ENCODE results near the gene MGLL.
A peak's percentile ranks its signal among the peaks of the same experiment; 100 is the strongest.

Gene MGLL

DNA sequence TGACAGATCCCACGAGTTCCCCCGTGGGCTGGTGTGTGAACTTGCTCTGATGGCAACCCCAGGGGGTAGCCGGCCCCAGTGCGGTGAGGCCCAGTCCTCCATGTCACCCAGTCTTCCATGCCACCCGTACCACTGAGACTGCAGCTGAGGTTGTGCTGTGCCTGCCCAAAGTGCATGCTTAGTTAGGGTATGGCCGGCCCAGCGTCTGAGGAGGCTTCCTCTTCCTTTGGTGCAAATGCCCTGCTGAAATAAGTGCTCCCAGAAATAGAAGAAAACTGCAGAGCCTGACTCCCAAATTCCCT lies 31.5 kb downstream of the MGLL start:
- TF ChIP-seq, protein P1, sequence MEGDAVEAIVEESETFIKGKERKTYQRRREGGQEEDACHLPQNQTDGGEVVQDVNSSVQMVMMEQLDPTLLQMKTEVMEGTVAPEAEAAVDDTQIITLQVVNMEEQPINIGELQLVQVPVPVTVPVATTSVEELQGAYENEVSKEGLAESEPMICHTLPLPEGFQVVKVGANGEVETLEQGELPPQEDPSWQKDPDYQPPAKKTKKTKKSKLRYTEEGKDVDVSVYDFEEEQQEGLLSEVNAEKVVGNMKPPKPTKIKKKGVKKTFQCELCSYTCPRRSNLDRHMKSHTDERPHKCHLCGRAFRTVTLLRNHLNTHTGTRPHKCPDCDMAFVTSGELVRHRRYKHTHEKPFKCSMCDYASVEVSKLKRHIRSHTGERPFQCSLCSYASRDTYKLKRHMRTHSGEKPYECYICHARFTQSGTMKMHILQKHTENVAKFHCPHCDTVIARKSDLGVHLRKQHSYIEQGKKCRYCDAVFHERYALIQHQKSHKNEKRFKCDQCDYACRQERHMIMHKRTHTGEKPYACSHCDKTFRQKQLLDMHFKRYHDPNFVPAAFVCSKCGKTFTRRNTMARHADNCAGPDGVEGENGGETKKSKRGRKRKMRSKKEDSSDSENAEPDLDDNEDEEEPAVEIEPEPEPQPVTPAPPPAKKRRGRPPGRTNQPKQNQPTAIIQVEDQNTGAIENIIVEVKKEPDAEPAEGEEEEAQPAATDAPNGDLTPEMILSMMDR (IDR thresholded peaks at IDR 0.05; ENCODE audit: unreplicated experiment in 3 of 3): no peak

DNA sequence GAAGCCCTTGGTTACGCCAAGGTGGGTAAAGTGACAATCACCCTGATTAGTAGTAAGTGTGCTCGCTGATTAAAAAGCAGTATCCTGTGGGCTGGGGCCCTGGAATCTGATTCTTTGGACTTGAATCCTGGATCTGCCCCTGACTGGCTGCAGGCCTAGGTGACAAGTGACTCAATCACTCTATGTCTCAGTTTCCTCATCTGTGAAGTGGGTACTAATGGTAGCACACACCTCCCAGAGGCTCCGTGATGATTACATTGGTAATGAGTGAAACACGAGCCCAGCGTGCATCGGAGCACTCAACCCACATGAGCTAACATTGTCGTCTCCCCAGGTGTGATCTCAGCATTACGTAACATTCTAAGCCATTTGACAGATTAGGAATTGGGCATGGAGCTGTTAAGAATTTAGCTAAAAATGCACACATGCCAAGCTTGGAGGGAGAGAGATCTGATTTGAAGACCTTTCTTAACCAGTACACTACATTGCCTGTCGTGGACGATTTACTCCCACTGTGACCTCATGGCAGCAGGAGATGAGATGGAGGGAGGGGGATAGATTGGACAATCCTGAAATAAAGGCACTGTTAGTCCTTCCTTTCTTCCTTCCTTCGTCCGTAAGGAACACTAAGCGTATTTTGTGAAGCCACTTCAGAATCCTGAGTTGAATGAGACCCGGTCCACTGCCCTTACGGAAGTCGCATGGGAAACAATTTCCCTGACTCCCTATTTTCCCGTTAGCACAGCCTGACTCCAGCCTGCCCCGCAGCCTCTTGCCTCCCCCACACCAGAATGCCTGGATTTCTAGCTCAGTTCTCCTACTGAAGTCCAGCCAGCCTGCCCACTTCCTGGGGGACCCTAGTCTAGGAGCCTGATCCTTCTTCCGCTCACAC lies 32.1 kb downstream of the MGLL start:
- Mint-ChIP-seq H3K27me3 (ENCODE audit: low read depth) (no peaks in the 10 kb centered on the region), H3K36me3 (ENCODE audit: low read depth) (no peaks in the 10 kb centered on the region), H3K27ac (peak overlapping the region; percentile 96 to 97 (median 96)), H3K4me1 (peaks cover 84% of the 10 kb centered on the region), H3K4me3 (no peak overlapping the region), H3K9me3 (no peaks in the 10 kb centered on the region)
- TF ChIP-seq, protein P1 (IDR thresholded peaks at IDR 0.05; ENCODE audit: unreplicated experiment in 3 of 3): no peak

More for the DNA sequence above, 31.5 kb downstream of the MGLL start:
- no peaks in the 10 kb centered on the region for H3K36me3 Mint-ChIP-seq (ENCODE audit: low read depth)
- no peaks in the 10 kb centered on the region for H3K27me3 Mint-ChIP-seq (ENCODE audit: low read depth)
- peak overlapping the region in 2 of 3 experiments; percentile 3 to 5 for H3K4me3 Mint-ChIP-seq
- peak overlapping the region; percentile 96 to 97 (median 96) for H3K27ac Mint-ChIP-seq
- no peaks in the 10 kb centered on the region for H3K9me3 Mint-ChIP-seq
- peaks cover 78% of the 10 kb centered on the region for H3K4me1 Mint-ChIP-seq

DNA sequence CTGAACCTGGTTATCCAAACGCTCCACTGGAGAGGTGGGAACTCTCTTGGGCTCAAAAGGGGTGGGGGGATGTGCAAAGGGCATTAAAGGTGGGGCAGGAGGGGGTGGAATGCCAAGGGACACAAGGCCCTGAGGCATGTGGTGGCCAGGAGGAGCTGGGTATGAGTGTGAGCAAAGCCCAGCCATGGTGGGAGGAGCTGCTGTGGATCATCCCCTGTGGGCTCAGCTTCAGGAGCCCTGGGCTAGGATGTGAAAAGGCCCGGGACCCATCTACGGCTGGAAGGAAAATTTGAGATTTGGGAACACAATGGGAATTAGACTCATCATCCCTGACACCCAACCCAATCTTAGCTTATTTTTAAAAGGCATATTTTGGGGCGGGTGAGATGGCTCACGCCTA lies 33.3 kb downstream of the MGLL start:
- Mint-ChIP-seq H3K27me3 (ENCODE audit: low read depth) (no peaks in the 10 kb centered on the region), H3K36me3 (ENCODE audit: low read depth) (no peaks in the 10 kb centered on the region), H3K4me1 (peaks cover 84% of the 10 kb centered on the region), H3K27ac (peak overlapping the region; percentile 61 to 70 (median 62)), H3K9me3 (no peaks in the 10 kb centered on the region), H3K4me3 (no peak overlapping the region)
- TF ChIP-seq, protein P1 (IDR thresholded peaks at IDR 0.05; ENCODE audit: unreplicated experiment in 3 of 3): no peak

DNA sequence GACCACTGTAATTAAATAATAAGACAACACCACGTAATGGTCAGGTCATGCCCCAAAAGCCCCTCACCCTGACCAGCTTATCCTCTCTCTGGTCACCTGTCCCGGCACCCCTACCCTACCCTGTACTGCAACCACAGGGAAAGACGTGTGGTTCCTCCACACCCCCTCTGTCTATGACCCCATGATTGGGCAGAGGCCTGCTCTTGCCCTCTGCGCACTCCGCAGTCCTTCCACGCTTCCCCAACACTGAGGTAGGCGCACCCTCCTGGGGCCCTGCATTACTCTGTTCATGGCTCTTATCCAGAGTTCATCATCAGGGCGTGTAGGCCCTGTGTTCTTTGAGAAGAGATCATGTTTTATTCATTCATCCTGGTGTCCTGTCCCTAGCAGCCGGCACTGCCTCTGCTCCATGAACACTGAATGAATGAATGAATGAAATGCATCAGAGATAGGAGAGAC lies 33.8 kb downstream of the MGLL start:
- H3K4me3 Mint-ChIP-seq: peak overlapping the region in 1 of 3 experiments; percentile 40
- H3K36me3 Mint-ChIP-seq (ENCODE audit: low read depth): no peaks in the 10 kb centered on the region
- no peaks in the 10 kb centered on the region for H3K27me3 Mint-ChIP-seq (ENCODE audit: low read depth)
- TF ChIP-seq, protein P1 (IDR thresholded peaks at IDR 0.05; ENCODE audit: unreplicated experiment in 3 of 3): no peak
- peak overlapping the region; percentile 58 to 70 (median 62) for H3K27ac Mint-ChIP-seq
- H3K9me3 Mint-ChIP-seq: no peaks in the 10 kb centered on the region
- H3K4me1 Mint-ChIP-seq: peaks cover 88% of the 10 kb centered on the region

DNA sequence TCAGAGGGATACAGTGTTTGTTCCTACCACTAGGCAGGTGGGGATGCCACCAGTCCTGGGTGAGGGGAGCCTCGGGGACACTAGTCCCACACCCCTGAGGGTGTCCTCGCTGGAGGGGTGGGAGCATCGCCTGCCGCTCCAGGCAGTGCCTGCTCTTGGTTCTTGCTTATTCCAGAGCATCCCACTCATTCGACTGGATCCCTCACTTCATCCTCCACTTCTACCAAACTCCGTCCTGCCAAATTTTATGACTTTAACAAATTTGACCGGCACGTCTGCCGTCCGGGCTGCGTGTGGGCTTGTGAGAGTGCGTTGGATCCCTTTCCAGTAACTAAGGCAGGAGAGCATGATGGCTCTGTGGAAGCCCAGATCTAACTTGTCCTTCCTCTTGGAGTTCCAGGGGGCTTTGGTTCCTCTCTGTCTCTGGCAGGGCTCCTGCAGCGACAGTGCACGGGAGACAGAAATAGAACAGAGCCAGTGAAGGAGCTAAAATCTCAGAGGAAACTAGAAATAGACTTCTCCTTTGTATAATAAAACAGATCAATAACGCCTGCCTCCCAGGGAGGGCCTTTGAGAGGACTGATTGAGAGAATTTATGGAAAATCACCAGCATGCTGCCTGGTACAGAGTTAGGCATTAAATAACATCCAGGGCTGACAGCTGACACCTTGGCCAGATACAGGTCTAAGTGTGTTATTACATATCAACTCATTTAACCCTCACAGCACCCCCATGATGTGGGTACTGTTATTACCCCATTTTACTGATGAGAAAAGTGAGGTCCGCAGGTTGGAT lies 34.5 kb downstream of the MGLL start:
- no peaks in the 10 kb centered on the region for H3K27me3 Mint-ChIP-seq (ENCODE audit: low read depth)
- H3K4me3 Mint-ChIP-seq: peak overlapping the region in 1 of 3 experiments; percentile 57
- TF ChIP-seq, protein P1 (IDR thresholded peaks at IDR 0.05; ENCODE audit: unreplicated experiment in 3 of 3): no peak
- peaks cover 84% of the 10 kb centered on the region for H3K4me1 Mint-ChIP-seq
- no peaks in the 10 kb centered on the region for H3K9me3 Mint-ChIP-seq
- H3K27ac Mint-ChIP-seq: peak overlapping the region in 2 of 3 experiments; percentile 62 to 65
- H3K36me3 Mint-ChIP-seq (ENCODE audit: low read depth): no peaks in the 10 kb centered on the region
